Stromal cell of bone marrow (primary cell): Measurements from ENCODE around the gene UBR3.
A peak's percentile ranks its signal among the peaks of the same experiment; 100 is the strongest.
"Not testable (repeated sequence)": the region's sequence is repeated elsewhere in the genome, so short reads cannot be mapped to it uniquely, and the experiment has no call there.

Experiments
- DNase-seq: peaks from one replicate; pipeline ENCODE4 v3.0.0-alpha.2; 2012; ENCODE audit warnings: low read depth

UBR3 gene

GRCh38 chr2:169827272-169828140, at the start of gene UBR3:
Gene UBR3, plus strand, starts transcription at chr2:169827454. Its CDS starts 54 bp downstream, at chr2:169827508.
- peak; percentile 89 for DNase-seq

- DNase-seq, result no peak
These were observed 48.8 kb upstream of the UBR3 start for GRCh38 chr2:169778446-169778845.

GRCh38 chr2:169781249-169782013, 45.8 kb upstream of the UBR3 start:
- no peak for DNase-seq

- no peak for DNase-seq
These were observed 44.7 kb upstream of the UBR3 start for GRCh38 chr2:169782513-169782912.

- no peak for DNase-seq
These were observed 36.7 kb upstream of the UBR3 start for GRCh38 chr2:169790581-169790980.

GRCh38 chr2:169795181-169795580, 32.1 kb upstream of the UBR3 start:
- DNase-seq, result no peak

GRCh38 chr2:169796441-169796840, 30.8 kb upstream of the UBR3 start:
- DNase-seq, result no peak

GRCh38 chr2:169797601-169798000, 29.7 kb upstream of the UBR3 start:
- DNase-seq, result no peak

- no peak for DNase-seq
These were observed 28.9 kb upstream of the UBR3 start for GRCh38 chr2:169798397-169798717.

- peak; percentile 83 for DNase-seq
These were observed 28.3 kb upstream of the UBR3 start, which contains the start of gene SSB for GRCh38 chr2:169798718-169799592. Gene SSB, plus strand, starts transcription at chr2:169798871. Its CDS starts 2,090 bp downstream, at chr2:169800961.

- no peak for DNase-seq
These were observed 23.8 kb upstream of the UBR3 start for GRCh38 chr2:169803480-169803879.

- DNase-seq, result no peak
These were observed 20.7 kb upstream of the UBR3 start for GRCh38 chr2:169806586-169806985.

- no peak for DNase-seq
These were observed 19.0 kb upstream of the UBR3 start for GRCh38 chr2:169808221-169808620.

- DNase-seq, result peak; percentile 62
These were observed 11.4 kb upstream of the UBR3 start for GRCh38 chr2:169815849-169816248.

- DNase-seq, result not testable (repeated sequence)
These were observed 10.3 kb upstream of the UBR3 start for GRCh38 chr2:169816961-169817360.

GRCh38 chr2:169817369-169817768, 9.9 kb upstream of the UBR3 start:
- not testable (repeated sequence) for DNase-seq

- DNase-seq, result no peak
These were observed 9.0 kb upstream of the UBR3 start for GRCh38 chr2:169818241-169818640.

GRCh38 chr2:169819106-169819505, 8.1 kb upstream of the UBR3 start:
- peak; percentile 18 for DNase-seq

GRCh38 chr2:169820101-169820500, 7.2 kb upstream of the UBR3 start:
- DNase-seq, result peak; percentile 18

- DNase-seq, result no peak
These were observed 5.2 kb upstream of the UBR3 start for GRCh38 chr2:169822036-169822435.

- no peak for DNase-seq
These were observed 4.4 kb upstream of the UBR3 start for GRCh38 chr2:169822785-169823392.

- no peak for DNase-seq
These were observed 3.3 kb upstream of the UBR3 start for GRCh38 chr2:169823996-169824372.
